MM.1S (cell line): ENCODE measurements around the gene B4GALT7.
"Not testable (repeated sequence)": the region's sequence is repeated elsewhere in the genome, so short reads cannot be mapped to it uniquely, and the experiment has no call there.

Experiments used
- CTCF ChIP-seq: fragments of 300-600 bp; sonication (generic); IDR thresholded peaks from 2 replicates; pipeline ENCODE4 v1.5.1; 2016; ENCODE audit warnings: antibody characterized with exemption, low read length, mixed read lengths
- EZH2phosphoT487 ChIP-seq: fragments of 300-600 bp; sonication (generic); IDR thresholded peaks from 2 replicates; pipeline ENCODE4 v1.6.1; 2018; ENCODE audit warnings: antibody characterized with exemption, low read length

GRCh38 chr5:177658542-177658941 is 58.6 kb downstream of the B4GALT7 start:
- not testable (repeated sequence) for TF ChIP-seq CTCF, EZH2phosphoT487
